ENCODE data around the gene ZNF148. TPM values are rescaled to one million over a fixed set of nuclear protein-coding genes. Genes with fewer than 3 reads are reported as not detected.
"Not testable (repeated sequence)": the region's sequence is repeated elsewhere in the genome, so short reads cannot be mapped to it uniquely, and the experiment has no call there.

Gene ZNF148
- total RNA-seq, 1 donor: 40.1 TPM

GRCh38 chr3:125403789-125404188, 28.7 kb upstream of the ZNF148 start:
- peak; percentile 28 for DNase-seq (ENCODE audit: low read depth)
- no peak for TF ChIP-seq CTCF (IDR thresholded peaks at IDR 0.05; ENCODE audit: insufficient read depth, low read length)
- no peak overlapping the region for H3K4me3 ChIP-seq (ENCODE audit: low read depth, low read length)

- DNase-seq (ENCODE audit: low read depth): no peak
- H3K4me3 ChIP-seq (ENCODE audit: low read depth, low read length): no peak overlapping the region
- no peak for TF ChIP-seq CTCF (IDR thresholded peaks at IDR 0.05; ENCODE audit: insufficient read depth, low read length)
Observed at GRCh38 chr3:125402639-125403038, 27.5 kb upstream of the ZNF148 start.

GRCh38 chr3:125401402-125401801, 26.3 kb upstream of the ZNF148 start:
- peak; percentile 35 for DNase-seq (ENCODE audit: low read depth)
- no peak overlapping the region for H3K4me3 ChIP-seq (ENCODE audit: low read depth, low read length)
- no peak for TF ChIP-seq CTCF (IDR thresholded peaks at IDR 0.05; ENCODE audit: insufficient read depth, low read length)

- DNase-seq (ENCODE audit: low read depth): no peak
- no peak for TF ChIP-seq CTCF (IDR thresholded peaks at IDR 0.05; ENCODE audit: insufficient read depth, low read length)
- H3K4me3 ChIP-seq (ENCODE audit: low read depth, low read length): no peak overlapping the region
Observed at GRCh38 chr3:125398952-125399351, 23.8 kb upstream of the ZNF148 start.

- no peak for TF ChIP-seq CTCF (IDR thresholded peaks at IDR 0.05; ENCODE audit: insufficient read depth, low read length)
- no peak for DNase-seq (ENCODE audit: low read depth)
- H3K4me3 ChIP-seq (ENCODE audit: low read depth, low read length): no peak overlapping the region
Observed at GRCh38 chr3:125395091-125395490, 20.0 kb upstream of the ZNF148 start.

- DNase-seq (ENCODE audit: low read depth): no peak
- TF ChIP-seq CTCF (IDR thresholded peaks at IDR 0.05; ENCODE audit: insufficient read depth, low read length): no peak
- H3K4me3 ChIP-seq (ENCODE audit: low read depth, low read length): no peak overlapping the region
Observed at GRCh38 chr3:125394406-125394805, 19.3 kb upstream of the ZNF148 start.

- no peak overlapping the region for H3K4me3 ChIP-seq (ENCODE audit: low read depth, low read length)
- no peak for DNase-seq (ENCODE audit: low read depth)
- TF ChIP-seq CTCF (IDR thresholded peaks at IDR 0.05; ENCODE audit: insufficient read depth, low read length): no peak
Observed at GRCh38 chr3:125389282-125389681, 14.2 kb upstream of the ZNF148 start.

- DNase-seq (ENCODE audit: low read depth): not testable (repeated sequence)
Observed at GRCh38 chr3:125388369-125388768, 13.2 kb upstream of the ZNF148 start.

More at GRCh38 chr3:125388369-125388768, 13.2 kb upstream of the ZNF148 start:
- not testable (repeated sequence) for H3K4me3 ChIP-seq (ENCODE audit: low read depth, low read length)

Measured in fibroblast of the aortic adventitia (primary cell).